ENCODE data around the gene PCSK6.
"Not testable (repeated sequence)": the region's sequence is repeated elsewhere in the genome, so short reads cannot be mapped to it uniquely, and the experiment has no call there.

The PCSK6 gene

GRCh38 chr15:101308604-101309435 is 180.7 kb downstream of the PCSK6 start:
- no peak for DNase-seq (ENCODE audit: low read depth in 3 of 3)

GRCh38 chr15:101307897-101308603 is 181.5 kb downstream of the PCSK6 start:
- DNase-seq (ENCODE audit: low read depth in 3 of 3): no peak

DNA sequence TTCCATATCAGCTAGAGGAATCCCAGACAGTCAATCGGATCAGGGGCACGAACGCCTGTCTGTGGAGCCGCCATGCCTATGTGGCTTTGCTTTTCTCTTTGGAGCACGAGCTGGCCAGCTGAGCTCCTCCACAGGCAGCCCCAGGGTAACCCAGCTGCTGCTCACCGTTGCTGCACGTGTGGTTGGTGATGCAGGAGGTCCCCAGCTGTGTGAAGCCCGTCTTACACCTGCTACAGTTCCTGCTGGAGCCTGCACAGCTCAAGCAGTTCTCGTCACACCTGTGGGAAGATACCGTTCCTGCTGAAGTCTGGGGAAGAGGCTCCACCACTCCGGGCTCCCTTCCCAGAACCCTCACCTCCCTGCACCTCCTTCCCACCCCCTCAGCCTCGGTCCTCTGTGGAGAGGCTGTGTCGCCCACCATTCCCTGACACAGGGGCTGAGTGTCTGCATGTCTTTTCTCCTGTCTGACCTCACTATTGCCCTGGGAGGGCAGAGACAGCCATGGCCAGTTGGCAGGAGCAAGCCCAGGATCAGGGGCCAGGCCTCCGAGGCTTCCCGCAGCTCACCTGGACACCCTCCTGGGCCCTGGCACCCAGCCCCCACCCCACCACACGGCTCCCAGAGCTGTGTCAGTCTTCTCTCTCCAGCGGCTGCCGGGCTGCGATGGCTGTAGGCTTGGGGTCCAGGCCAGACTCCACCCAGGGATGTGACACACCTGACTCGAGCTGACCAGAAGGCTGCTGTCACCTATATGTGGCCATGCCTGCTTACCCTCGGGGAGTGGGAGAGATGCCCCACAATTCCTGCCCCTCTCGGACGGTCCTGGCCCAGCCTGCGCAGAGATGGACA is 182.2 kb downstream of the PCSK6 start:
- no peak for DNase-seq (ENCODE audit: low read depth in 3 of 3)

GRCh38 chr15:101306341-101307047 is 183.0 kb downstream of the PCSK6 start:
- no peak for DNase-seq (ENCODE audit: low read depth in 3 of 3)

DNA sequence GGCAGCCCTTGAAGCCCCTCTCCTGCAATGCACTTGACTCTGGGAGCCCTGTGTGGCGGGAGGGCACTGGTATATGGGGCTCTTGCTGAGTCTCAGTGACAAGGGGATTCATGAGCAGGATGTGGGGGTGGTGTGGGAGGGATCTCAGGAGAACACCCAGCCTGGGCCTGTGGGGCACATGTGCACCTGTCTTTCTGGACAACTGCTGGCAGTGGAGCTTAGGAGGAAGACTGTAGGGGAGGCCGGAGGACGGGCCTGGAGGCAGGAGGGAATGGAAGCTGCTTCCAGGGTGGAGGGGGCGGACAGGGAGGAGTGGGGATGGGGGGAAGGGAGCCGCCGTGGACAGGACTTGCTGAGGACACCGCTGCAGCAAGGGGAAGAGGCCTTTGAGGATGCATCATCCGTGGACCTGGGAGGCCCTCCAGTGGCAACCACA is 183.7 kb downstream of the PCSK6 start:
- no peak for DNase-seq (ENCODE audit: low read depth in 3 of 3)

GRCh38 chr15:101303408-101303807 is 186.1 kb downstream of the PCSK6 start:
- DNase-seq (ENCODE audit: low read depth in 3 of 3): no peak

- no peak for DNase-seq (ENCODE audit: low read depth in 3 of 3)
These were observed 192.8 kb downstream of the PCSK6 start for GRCh38 chr15:101296418-101297405.

GRCh38 chr15:101295607-101296161 is 193.8 kb downstream of the PCSK6 start:
- DNase-seq (ENCODE audit: low read depth in 3 of 3): no peak

GRCh38 chr15:101294731-101295606 is 194.5 kb downstream of the PCSK6 start, which contains the start of gene SNRPA1:
SNRPA1 (minus strand) TSS chr15:101295248; CDS start chr15:101295178, 70 bp downstream.
- peak; percentile 95 to 98 (median 98) for DNase-seq (ENCODE audit: low read depth in 3 of 3)

GRCh38 chr15:101293122-101293521 is 196.4 kb downstream of the PCSK6 start:
- no peak for DNase-seq (ENCODE audit: low read depth in 3 of 3)

DNA sequence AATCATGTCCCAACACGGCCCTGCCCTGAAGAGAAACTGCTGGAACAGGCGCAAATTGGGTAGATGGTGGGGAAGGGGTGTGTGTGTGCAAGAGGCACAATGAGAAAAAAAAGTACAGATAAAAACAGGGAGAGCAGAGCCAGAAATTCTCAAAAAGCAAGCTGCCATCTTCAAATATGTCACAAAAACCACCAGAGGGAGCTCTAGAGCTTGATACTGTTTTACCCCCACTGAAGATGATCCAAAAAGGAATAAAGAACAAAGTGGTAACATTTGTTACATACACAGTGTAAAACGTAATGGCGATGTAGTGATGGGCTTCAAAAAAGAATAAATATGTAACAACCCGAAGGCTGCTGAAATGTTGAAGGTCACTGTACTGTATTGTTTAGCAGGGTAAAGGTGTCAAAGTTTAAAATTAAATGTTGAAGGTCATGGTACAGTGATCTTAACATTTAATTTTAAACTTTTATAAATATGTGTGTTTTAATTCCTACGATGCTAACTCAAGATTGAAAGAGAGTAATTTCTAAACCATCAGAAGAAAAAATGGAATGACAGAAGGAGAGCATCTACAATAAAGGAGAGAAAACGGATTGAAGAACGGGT is 200.5 kb downstream of the PCSK6 start:
- DNase-seq (ENCODE audit: low read depth in 3 of 3): no peak

DNA sequence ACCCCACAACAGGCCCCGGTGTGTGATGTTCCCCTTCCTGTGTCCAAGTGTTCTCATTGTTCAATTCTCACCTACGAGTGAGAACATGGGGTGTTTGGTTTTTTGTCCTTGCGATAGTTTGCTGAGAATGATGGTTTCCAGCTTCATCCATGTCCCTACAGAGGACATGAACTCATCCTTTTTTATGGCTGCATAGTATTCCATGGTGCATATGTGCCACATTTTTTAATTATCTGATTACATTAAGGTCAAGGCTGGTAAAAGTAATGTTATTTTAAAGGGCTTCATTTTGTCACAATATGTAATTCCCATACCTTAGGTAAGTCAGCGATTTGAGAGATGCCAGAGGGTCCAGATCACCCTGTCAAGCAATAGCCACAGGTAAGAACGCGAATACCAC is 202.2 kb downstream of the PCSK6 start:
- DNase-seq (ENCODE audit: low read depth in 3 of 3): not testable (repeated sequence)

- no peak for DNase-seq (ENCODE audit: low read depth in 3 of 3)
These were observed 202.9 kb downstream of the PCSK6 start for GRCh38 chr15:101286471-101287114.

DNA sequence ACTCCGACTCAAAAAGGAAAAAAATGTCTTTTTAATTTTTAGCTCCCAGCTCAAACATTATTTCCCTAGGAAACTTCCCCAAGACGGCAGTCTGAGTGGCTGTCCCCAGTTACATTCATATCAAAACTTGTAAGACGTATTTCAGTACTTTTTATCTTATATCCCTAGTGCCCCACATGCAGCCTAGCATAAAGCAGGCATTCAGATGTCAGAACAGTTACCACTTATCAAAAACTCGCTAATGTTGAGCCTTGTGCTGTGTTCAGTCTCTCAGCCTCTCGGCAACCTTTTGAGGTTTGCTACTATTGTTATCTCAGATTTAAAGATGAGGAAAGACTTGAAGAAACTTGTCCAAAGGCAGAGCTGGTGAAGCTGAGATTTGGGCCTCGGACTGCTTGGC is 205.6 kb downstream of the PCSK6 start:
- no peak for DNase-seq (ENCODE audit: low read depth in 3 of 3)

- no peak for DNase-seq (ENCODE audit: low read depth in 3 of 3)
These were observed 209.5 kb downstream of the PCSK6 start for GRCh38 chr15:101280007-101280406.

DNA sequence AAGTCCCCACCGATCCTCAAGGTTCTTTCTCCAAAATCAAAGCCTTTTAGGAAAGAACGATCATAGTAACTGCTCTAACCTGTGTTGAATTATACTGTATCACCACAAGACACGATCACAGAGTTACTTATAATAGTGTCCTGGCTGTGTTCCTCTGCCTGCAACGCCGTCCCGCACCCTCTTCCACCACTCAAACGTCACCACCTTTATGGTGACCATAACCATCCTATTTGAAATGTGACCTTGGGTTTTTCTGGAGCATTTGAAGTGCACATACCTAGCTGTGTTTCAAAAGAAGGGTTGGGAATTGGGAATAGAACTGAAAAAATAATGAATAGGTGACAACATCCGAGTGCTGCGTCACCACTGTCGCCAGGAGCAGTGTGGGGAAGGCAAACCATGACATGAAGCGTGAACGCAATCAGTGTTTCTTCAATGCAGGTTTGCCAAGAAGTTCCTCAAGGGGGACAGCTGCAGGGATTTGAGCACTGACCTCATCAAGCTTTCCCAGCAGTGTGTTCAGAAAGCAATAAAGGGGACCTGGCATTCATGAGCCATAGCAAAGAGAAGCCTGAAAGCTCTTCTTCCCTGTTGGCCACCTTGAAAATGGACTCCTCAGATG is 211.5 kb downstream of the PCSK6 start:
- no peak for DNase-seq (ENCODE audit: low read depth in 3 of 3)

DNA sequence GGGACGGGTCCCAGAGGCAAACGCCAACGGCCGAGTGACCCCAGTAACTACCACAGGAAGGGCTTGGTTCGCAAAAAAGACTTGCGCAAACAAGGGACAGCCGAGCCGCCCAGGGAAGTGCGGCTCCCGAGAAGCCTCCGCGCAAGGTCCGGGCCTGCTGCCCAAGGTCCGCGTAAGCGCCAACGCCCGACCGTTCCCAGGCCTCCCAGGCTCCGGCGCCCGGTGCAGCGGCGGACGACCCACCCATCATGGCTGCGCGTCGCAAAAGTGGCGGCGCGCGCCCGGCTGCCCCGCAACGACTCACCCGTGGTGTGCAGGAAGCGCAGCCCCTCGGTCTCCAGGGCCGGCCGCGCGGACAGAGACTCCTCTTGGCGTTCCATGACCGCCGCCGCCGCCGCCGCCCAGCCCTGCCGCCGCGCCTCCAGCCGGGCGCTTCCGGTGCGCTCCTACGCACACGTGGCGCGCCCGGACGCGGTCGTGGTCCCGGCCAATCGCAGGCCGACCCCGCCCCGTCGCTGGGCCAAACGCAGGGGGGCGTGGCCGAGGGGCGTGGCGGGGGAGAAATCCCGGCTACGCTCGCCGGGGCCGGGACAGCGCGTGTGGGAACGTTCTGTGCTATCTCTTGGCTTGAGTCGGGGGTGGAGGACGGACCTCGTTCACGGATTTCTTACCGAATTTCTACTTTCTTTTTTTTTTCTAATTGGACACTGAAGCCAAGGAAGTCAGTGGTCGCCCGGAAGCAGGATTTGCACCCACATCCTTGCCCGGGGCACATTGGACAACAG is 212.3 kb downstream of the PCSK6 start, which contains the start of gene SELENOS:
Gene SELENOS (minus strand): TSS at position 448 of the 785 bp plus-strand sequence. CDS start 68 bp downstream, at position 380.
- DNase-seq (ENCODE audit: low read depth in 3 of 3): peak; percentile 71 to 92 (median 72)

All from stimulated activated CD4-positive, alpha-beta T cell treated with anti-CD3 and anti-CD28 coated beads, TNF-alpha, amount 100 ng/mL, for 48 hours (primary cell).